ENCODE data around the gene SEMA6B. TPM values are rescaled to one million over a fixed set of nuclear protein-coding genes. Genes with fewer than 3 reads are reported as not detected.

The SEMA6B gene
- 36.9 TPM for total RNA-seq

GRCh38 chr19:4559569-4559968, at the start of gene SEMA6B:
SEMA6B (minus strand) TSS chr19:4559684; CDS start chr19:4558457, 1,227 bp downstream.

GRCh38 chr19:4539693-4540581, 19.5 kb downstream of the SEMA6B start, which contains the start of gene LRG1:
LRG1 (minus strand) TSS chr19:4540036; CDS start chr19:4540013, 23 bp downstream.

GRCh38 chr19:4534836-4535658, 24.4 kb downstream of the SEMA6B start, which contains the start of gene PLIN5:
PLIN5 (minus strand) TSS chr19:4535224; CDS start chr19:4534074, 1,150 bp downstream.

GRCh38 chr19:4518345-4519171, 40.9 kb downstream of the SEMA6B start, which contains the start of gene PLIN4:
PLIN4 (minus strand) TSS chr19:4518486; CDS start chr19:4518272, 214 bp downstream.

Other genes with a start within 250 kb of the SEMA6B start
- 1.3 TPM for gene STAP2, start 220.9 kb downstream of the SEMA6B start, total RNA-seq
- 16.6 TPM for gene MPND, start 216.1 kb downstream of the SEMA6B start, total RNA-seq
- gene SH3GL1, start 159.1 kb downstream of the SEMA6B start, total RNA-seq, result 22.8 TPM
- 8.5 TPM for gene CHAF1A, start 157.0 kb downstream of the SEMA6B start, total RNA-seq
- gene UBXN6, start 101.9 kb downstream of the SEMA6B start, total RNA-seq, result 52.6 TPM
- 44.1 TPM for gene HDGFL2, start 87.4 kb downstream of the SEMA6B start, total RNA-seq
- gene PLIN4, start 41.2 kb downstream of the SEMA6B start, total RNA-seq, result 0.63 TPM
- gene PLIN5, start 24.5 kb downstream of the SEMA6B start, total RNA-seq, result 3.8 TPM
- 0.63 TPM for gene LRG1, start 19.6 kb downstream of the SEMA6B start, total RNA-seq
- 6.9 TPM for gene TNFAIP8L1, start 79.8 kb upstream of the SEMA6B start, total RNA-seq
- gene MYDGF, start 110.7 kb upstream of the SEMA6B start, total RNA-seq, result 28.8 TPM
- gene DPP9, start 164.2 kb upstream of the SEMA6B start, total RNA-seq, result 12.5 TPM
- gene FEM1A, start 232.1 kb upstream of the SEMA6B start, total RNA-seq, result 21.9 TPM

Measured in parietal lobe (tissue), 1 donor.